GM21423 (cell line): ENCODE data around the gene NCR3LG1.

Experiments
- ATAC-seq: cut with Tn5 transposase; IDR thresholded peaks from one replicate; pipeline ENCODE4 v1.9.1; 2021; ENCODE audit warnings: mild to moderate bottlenecking, moderate library complexity; ENCODE audit not compliant: unreplicated experiment

Gene NCR3LG1

DNA sequence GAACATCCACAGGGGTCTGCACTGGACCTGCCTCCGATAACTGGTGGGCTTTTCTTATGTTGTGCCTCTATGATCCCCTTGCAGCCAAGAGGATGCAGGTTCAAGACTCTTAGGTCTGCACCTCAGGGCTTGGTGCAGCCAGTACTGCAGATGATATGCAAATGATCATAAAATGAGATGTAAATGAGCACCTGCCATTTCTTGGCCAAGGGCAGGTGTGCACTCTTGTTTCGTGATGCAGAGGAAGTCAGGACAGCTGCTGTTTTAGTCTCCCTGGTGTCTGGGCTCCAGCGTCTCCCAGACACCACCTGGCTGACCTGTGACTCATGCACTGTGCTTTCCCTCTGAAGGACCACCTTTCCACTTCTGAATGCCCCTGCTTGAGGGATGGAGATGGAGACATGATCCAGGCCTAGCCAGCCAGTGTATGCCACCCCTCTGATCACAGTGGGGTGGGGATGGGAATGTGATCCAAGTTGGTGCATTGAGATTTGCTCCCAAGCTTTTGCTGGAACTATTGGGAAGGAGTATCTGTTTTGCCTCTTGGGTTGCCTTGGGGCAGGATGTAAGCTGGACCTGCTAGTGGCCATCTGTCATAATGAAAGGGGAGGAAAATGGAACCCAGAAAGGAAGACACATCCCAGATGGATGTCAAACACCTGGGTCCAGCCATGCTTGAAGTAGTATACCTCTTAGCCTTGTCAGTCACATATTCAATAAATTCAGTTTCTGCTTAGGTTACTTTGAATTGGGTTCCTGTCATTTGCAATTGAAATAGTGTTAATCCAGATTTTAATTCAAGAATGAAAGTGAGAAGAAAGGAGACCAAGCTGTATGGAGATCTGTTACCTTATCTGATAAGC lies 40.1 kb downstream of the NCR3LG1 start:
- ATAC-seq = no peak

DNA sequence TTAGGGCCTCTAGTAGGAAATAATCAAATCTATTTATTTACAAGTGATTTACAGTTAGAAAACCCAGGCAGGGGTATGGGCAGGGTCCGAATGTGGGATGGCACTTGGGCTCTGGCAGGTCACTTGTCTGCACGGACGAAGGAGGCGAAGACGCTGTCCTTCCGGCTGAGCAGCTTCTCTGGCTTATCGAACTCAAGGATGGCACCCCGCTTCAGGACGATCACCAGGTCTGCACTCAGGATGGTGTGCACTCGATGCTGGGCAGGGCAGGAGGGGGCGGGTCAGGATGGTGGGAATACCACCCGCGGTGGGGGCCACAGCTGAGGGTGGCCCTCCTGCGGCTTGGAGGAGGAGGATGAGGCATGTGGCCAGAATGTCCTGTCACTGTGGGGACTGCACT lies 41.3 kb downstream of the NCR3LG1 start:
- ATAC-seq = no peak

DNA sequence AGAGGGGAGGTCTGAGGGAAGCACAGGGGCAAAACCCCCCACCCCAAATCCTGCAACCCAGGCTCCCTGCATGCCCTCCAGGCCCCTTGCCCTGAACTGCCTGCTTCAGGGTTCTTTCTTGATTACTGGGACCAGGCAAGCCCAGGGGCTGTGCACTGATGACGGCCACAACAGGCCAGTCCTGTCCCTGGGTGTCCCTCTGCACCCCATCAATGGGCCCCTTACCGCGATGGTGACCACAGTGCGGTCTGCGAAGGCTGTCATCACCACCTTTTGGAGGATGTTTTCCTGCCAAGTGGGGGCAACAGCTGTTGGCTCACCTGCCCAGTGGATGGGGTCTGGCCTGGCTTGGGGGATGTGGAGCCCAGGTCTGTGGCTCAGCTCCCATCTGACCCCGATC lies 41.9 kb downstream of the NCR3LG1 start:
- no peak for ATAC-seq

DNA sequence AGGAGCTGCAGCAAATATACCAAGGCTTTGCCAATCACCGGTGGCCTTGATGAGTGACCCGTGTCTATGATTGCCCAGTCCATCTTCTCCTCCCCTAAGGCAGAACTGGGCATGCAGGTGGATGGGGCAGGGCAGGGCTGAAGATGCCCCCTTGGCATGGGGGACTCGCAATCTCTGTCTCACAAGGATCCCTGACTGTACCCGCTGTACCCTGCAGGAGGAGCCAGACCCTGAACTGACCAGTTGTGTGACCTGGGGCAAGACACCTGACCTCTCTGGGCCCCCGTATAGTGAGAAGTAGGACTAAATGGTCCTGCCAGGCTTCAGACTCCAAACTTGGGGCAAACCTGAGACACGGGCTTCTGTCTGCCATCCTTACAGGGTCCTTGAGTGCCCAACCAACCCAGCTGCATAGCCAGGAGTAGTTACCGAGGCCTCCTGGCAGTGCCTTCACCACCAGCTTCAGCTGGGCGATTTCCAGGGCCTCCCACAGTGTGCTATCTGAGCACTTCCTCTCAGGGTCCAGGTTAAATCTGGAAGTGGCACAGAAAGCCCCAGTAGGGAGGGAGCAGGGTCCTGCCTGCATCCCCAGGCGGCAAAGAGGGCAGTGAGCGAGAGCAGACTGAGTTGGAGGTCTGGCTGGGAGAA lies 43.3 kb downstream of the NCR3LG1 start:
- ATAC-seq = no peak

DNA sequence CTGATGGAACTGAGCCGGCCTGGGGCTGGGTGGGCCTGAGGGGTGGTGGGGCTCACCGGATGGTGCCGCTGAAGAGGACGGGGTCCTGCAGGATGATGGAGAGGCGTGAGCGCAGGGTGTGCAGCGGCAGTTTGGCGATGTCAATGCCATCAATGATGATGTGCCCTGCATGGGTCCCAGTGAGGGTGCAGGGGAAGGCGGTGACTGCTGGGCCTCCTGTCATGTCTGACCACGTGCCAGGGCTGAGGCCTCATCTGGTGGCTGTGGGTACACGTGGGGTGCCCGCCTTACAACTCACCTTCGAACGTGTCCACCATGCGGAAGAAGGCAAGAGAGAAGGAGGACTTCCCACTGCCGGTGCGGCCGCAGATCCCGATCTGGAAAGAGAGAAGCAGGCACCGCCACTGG lies 44.0 kb downstream of the NCR3LG1 start:
- no peak for ATAC-seq

DNA sequence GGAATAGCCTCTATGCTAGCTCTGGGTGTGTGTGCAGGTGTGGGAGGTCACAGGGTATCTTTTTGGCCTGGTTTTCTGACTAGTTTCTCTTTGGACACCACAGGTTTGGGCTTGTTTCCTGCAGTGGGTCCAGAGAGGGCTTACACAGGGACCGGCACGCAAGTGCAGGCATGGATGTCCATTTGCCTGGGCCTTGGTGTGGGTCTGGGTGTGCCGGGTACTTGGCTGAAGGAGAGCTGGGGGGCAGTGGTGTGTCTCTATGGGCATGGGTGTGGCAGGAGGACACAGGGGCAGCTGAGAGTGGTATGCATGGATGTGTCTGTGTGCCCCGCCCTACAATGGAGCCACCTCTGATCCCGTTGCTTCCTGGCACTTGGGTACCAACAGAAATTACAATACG lies 44.4 kb downstream of the NCR3LG1 start:
- ATAC-seq = no peak

DNA sequence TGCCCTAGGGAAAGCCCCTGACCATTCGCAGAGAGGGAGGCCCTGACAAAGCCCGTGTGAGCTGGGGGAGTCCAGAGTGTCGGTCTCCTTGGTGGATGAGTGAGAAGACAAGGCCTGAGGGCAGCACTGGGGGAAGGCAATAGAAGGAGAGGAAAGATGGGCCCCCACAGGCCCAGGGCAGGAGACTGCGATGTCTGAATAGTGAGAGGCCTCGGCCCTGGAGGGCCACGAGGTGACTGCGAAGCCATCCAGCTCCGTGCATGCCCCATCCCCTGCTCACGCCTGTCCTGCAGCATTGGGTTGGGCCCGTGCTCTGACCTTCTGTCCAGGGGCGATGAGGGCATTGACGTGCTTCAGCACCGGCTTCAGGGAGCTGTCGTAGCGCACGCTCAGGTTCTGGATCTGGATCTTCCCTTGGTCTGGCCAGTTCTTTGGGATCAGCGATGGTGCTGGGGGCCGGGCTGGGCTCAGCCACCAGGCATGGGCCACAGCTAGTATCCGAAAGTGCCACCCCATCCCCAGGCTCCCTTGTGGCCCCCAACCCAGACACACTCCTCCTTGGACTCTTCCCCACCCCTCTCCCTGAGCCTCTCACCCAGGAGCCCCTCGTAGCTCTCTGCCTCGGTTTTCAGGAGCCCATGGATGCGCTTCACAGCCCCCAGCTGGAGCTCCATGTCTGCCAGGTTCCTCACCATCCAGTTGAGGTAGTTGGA lies 45.2 kb downstream of the NCR3LG1 start:
- no peak for ATAC-seq

DNA sequence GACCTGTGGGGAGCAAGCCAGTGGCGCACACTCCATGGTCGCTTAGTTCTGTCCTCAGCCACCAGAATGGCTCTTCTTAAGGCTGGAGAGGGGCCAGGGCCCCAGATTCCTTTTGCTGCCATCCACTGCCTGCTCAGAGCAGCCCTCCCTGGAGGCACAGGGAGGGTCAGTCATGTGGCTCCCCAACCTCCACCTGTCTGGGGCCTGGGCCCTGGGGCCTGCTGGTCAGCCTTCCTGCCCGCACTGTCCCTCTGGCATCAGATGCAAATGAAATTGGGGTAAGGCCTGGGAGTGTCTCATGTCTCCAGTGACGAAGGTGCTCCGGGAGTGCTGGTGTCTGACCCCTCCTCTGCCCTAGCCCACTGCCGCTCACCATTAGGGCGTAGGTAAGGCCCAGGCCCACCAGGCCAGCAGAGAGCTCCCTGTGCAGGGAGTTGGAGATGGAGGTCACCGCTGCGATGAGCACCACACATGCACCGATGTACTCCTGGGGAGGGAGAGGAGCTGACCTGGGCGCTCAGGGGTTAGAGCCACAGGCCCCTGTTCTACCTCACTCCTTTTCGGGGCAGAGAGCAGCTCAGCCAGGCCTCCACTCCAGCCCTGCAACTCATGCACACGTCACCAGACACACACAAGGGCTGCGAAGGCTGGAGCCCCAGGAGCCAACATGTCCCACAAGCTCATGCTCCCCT lies 45.9 kb downstream of the NCR3LG1 start:
- ATAC-seq = no peak

DNA sequence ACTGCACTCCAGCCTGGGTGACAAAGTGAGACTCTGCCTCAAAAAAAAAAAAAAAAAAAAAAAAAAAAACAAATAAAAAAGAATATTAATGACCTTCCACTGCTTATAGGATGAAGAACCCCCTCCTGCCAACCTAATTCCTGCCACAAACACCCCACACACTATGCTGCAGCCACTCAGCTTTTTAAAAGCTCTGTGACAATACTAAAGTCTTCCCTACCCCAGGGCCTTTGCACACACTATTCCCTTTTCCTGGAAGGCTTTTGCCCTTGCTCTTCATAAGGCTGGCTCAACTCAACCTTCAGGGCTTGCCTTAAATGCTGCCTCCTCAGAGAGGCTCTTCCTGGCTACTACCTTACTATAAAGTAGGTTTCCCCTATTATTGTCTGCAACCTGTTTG lies 47.6 kb downstream of the NCR3LG1 start:
- no peak for ATAC-seq

DNA sequence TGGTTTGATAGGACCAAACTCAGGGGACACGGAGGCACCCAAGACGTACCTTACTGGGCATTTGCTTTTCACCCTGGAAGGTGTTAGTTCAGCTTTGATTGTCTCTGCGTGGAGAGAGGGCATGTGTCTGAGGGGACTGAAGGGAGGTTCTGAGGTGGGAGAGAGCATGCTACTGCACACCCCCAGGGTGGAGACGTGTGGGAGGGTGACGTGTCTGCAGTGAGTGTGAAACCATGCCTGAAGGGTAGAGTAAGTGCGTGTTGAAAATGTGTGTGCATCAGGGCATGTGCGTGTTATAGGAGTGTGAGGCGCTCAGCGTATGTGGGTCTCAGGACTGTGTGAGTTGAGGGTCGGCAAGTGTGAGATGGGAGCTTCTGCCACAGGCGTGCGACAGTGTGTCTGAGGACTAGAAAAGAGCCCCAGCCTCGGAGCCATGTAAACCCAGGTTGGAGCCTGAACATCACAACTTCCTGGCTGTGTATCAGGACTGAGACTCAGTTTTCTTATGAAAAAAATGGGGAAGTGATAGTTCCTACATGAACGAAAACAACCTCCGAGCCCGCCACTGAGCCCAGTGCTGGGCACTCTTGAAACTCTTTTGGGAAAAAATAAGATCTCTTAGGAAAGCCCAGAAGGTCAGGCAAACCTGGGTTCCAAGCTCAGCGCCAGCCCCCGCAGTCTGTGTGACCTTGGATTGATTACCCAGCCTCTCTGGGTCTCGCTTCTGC lies 48.6 kb downstream of the NCR3LG1 start:
- no peak for ATAC-seq

DNA sequence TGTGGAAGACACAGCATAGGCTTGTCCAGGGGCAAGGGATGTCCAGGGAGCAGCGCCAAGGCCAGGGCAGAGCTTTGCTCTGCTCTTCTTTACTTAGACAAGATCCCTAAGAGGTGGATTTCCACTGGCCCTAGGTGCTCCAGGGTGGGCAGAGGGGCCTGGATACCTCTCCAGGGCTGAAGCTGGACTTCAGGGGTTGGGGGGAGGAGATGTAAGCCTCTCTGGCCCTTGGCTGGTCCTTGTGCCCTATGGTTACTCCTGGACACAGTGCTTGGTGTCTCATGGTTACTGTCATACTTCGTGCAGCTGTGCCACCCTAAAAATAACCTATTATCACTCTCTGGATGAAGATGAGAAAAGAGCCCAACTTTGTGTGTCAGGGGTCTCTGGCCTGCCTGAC lies 49.7 kb downstream of the NCR3LG1 start:
- no peak for ATAC-seq

DNA sequence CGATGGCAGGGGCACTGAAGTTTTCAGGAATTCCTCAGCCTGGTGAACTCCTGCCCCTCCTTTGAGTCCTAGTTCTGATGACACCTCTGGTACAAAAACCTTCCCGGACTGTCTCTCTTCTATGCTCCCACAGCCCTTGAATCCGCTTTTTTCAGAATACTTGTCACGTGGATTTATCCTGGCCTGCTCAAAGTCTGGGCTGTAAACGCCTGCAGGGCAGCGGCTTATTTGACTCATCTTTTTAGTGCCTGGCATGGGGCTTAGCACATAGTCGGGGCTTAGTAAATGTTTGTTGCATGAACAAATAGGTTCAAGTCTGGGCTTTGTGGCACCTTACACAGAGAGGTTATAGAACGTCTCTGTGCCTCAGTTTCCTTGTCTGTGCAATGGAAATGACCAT lies 50.2 kb downstream of the NCR3LG1 start:
- ATAC-seq = no peak

DNA sequence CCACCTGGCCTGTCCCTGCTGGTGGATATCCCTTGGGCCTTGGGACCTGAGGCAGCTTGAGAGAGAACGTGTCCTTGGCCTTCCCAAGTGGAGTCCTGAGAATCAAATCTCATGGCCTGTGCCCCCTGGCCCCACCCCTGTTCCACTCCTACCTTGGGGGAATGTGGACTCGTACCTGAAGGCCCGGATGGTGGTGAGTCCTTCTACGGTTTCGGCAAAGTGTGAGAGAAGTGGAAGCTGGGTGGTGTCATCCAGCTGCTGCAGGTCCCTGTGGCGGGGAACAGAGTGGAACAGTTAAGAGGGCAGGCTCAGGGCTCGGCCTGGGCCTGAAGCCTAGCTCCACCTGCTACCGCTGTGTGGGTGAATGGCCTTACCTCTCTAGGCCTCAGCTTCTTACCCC lies 50.9 kb downstream of the NCR3LG1 start:
- no peak for ATAC-seq

DNA sequence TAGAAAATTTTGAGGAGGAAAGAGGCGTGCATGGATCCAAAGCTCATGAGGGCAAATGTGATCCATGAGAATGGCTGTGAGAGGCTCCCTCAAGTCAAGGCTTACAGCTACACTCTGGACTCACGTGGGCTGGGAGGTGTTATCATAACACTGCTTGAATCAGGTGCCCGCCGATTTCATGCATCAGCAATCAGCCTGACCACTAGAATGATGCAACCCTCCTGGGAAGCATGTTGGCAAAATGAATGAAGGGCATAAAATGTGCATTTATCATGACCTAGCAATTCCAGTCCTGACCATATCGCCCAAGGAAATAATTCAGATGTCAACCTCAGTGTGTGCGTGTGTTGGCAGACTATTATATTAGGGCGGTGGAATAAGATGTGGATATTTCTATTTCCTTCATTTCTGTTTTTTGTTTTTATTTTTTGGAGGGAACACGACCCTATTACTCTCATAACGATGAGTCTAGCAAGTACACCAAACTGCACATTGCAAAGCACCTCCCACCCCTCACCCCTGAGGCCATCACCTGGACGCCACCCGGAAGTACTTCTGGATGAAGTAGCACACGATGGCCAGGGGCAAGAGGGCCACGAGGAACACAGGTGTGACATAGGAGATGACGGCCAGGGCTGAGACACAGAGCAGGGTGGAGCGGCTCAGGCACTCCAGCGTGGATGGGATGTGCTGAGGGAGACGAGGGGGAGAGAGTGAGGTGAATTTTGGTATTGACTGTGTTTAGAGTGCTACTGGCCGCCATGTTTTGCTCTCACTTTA lies 52.6 kb downstream of the NCR3LG1 start:
- no peak for ATAC-seq

DNA sequence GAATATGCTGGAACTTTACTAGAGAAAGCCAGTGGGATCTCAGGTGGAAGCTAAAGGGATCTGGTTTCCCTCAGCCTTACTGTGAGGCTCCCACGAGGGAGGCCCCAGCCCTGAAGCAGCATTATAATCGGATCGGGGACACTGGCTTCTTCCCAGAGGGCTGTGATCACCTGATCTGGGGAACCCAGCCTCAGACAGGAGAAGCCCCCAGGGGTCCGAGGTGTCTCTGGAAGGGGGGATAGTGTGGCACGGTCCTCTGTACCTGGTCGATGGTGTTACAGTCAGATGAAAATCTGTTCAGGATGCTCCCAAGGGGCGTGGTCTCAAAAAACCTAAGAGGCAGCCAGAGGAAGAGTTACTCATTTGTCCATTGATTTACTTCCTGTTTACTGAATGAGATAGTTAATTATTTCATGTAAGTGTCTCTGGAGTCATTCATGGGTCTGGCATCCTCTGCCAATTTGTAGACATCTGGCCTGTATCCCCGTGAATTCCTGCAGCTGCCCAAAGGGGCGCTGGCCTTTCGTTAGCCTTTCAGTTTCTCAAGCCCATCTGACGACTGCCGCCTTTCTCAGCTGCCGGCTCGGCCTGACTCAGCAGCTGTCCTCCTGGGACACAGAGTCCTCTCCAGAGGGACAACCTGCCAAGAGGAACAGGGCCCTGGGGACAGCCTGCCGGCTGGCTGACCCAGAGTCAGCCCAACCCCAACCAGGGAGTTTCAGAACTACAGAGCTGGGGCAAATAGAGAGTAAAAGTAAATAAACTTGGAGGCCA lies 53.8 kb downstream of the NCR3LG1 start:
- no peak for ATAC-seq

DNA sequence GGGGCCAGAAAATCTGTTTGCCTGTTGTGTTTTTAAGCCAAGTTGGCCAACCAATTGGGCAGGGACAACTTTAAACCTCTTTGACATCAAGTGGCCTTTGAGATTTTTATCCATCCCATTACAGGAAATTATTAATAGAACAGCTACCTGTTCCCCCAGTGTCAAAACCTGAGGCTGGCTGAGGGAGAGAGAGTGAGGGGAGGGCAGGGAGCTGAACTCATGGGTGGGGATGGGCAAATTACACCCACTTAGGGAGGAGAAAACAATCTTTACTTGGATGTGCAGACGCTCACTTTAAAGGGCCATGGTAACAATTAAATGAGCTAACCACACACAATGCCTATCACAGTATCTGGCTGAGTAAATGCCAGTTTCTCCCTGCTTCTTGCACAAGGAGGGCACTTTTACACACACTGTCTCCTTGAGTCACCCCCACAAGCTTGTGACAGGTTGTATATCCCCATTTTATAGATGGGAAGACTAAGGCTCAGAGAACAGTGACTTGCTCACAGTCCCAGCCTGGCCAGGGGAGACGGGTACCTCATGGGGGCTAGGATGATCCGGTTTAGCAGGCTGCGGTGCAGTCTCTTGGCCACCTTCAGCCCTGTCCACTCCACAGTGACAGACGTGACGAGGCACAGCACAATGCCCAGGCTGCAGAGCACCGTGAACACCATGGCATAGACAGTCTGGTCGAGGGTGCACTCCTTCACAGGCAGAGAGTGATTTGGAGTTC lies 54.6 kb downstream of the NCR3LG1 start:
- ATAC-seq = no peak

DNA sequence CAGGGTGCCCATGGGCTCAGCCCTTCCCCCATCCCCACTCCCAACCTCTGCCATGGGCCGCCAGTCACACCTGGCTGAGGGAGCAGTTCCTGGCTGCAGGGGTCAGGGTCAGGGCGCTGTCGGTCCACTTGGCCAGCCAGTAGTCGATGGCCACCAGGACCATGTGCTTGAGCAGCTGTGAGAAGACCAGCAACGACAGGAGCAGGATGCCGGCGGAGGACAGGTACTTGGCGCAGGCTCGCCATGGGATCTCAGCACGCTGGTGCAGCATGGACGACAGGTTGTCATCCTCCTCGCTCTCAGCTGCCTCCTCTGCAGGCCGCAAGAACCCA lies 55.2 kb downstream of the NCR3LG1 start:
- ATAC-seq = no peak

DNA sequence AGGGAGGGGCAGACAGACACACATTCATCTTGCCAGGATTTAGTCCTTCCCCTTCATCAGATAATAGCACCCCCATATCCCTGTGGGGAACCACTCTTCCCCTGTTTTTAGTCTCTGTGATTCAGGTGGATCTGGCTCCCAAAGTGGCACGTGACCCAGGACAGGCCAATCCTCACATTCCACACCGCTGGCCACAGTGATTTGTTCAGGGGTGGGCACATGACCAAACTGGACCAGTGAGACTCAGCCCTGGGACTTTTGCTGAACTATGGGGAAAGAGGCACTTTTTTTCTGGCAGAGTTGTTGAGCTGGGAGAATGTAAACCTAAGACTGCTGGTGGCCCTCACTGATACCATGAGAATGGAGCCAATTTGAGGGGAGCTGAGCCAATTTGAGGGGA lies 56.0 kb downstream of the NCR3LG1 start:
- ATAC-seq = no peak

DNA sequence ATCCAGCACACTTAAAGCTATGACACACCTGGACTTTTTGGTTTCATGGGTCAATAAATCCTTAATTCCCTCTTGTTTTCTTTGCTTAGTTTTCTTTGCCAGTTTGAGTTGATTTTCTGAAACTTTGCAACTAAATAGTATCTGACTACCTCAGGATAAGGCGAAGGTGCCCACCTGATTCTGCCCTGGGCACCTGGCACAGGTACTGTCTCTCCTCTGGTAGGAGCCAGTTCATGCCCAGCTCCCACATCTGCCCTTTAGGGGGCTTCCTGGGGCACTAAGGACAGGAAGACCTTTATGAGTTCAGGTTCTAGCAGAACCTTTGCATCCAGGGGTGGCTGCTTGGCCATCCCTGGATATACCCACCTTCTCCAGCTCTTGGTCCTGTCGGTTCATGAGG lies 56.4 kb downstream of the NCR3LG1 start:
- ATAC-seq = no peak
